Epithelial cell of proximal tubule (primary cell): ENCODE measurements around the gene STARD7. TPM values are rescaled to one million over a fixed set of nuclear protein-coding genes. Genes with fewer than 3 reads are reported as not detected.
"Not testable (repeated sequence)": the region's sequence is repeated elsewhere in the genome, so short reads cannot be mapped to it uniquely, and the experiment has no call there.

ENCODE experiments used
- DNase-seq: peaks from one replicate; pipeline ENCODE4 v3.0.0-alpha.2; 2011; ENCODE audit warnings: low read depth
- H3K4me3 ChIP-seq: 2 replicates; pipeline ENCODE4 v1.5.1; 2011; ENCODE audit warnings: low read depth, mild to moderate bottlenecking, low read length
- total RNA-seq: library from RNA; depleted of rRNA; stranded (reverse); fragments of >200 nt; gene quantifications from 2 replicates; pipeline ENCODE4 v1.2.3, GENCODE V29; 2015
- TF ChIP-seq, protein P1 (sequence below): conservative IDR thresholded peaks from 2 replicates; pipeline ENCODE4 v1.5.1; 2012; ENCODE audit warnings: low read depth, mild to moderate bottlenecking, low read length

STARD7 gene
- total RNA-seq, 1 donor from 2014 or later = 99.2 TPM

DNA sequence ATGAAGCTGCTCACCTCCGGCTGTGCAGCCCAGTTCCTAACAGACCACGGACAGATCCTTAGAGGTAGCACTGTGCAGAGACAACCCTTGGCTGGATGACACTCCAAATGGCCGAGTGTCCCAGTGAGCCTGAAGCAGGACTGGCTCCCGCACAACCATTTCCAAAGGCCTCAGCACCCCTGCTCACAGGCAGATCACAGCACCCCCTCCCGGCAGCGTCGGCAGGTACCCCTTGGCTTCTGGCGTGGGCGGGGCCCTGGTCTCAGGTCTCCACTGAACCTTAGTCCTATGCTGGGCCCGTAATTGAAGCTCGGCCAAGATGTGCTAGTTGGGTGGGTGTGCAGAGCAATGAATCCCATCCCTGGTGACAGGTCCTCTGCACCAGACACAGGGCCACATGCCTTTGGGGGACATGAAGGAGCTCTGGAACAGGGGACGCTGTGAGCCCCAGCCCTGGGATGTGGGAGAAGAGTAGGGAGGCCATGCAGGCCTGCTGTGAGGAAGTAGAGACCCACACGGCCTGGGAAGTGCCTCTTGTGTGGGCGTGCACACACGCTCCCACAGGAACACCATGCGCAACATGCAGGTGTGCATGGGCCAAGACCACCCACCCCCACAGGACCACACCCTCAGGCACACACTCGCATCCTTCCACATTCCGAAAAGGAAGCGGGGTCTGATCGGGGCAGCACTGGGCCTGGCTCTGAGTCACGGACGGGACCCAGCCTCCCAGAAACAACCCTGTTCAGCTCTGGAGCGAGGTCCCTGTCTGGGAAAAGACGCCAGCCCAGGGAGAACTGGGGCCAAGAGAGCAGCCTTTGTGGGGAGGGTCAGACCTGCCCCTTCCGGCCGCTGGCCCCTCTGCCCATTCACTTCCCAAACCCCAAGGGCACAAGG, 66.2 kb downstream of the STARD7 start:
- no peak for DNase-seq
- no peak overlapping the region for H3K4me3 ChIP-seq
- TF ChIP-seq, protein P1, sequence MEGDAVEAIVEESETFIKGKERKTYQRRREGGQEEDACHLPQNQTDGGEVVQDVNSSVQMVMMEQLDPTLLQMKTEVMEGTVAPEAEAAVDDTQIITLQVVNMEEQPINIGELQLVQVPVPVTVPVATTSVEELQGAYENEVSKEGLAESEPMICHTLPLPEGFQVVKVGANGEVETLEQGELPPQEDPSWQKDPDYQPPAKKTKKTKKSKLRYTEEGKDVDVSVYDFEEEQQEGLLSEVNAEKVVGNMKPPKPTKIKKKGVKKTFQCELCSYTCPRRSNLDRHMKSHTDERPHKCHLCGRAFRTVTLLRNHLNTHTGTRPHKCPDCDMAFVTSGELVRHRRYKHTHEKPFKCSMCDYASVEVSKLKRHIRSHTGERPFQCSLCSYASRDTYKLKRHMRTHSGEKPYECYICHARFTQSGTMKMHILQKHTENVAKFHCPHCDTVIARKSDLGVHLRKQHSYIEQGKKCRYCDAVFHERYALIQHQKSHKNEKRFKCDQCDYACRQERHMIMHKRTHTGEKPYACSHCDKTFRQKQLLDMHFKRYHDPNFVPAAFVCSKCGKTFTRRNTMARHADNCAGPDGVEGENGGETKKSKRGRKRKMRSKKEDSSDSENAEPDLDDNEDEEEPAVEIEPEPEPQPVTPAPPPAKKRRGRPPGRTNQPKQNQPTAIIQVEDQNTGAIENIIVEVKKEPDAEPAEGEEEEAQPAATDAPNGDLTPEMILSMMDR = peak; percentile 7

DNA sequence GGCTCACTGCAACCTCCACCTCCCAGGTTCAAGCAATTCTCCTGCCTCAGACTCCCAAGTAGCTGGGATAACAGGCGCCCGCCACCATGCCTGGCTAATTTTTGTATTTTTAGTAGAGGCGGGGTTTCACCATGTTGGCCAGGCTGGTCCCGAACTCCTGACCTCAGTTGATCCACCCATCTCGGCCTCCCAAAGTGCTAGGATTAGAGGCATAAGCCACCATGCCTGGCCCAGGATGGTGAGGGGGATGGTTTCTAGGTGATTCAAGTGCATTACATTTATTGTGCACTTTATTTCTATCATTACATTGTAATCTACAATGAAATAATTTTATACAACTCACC, 67.0 kb downstream of the STARD7 start:
- not testable (repeated sequence) for H3K4me3 ChIP-seq, DNase-seq

DNA sequence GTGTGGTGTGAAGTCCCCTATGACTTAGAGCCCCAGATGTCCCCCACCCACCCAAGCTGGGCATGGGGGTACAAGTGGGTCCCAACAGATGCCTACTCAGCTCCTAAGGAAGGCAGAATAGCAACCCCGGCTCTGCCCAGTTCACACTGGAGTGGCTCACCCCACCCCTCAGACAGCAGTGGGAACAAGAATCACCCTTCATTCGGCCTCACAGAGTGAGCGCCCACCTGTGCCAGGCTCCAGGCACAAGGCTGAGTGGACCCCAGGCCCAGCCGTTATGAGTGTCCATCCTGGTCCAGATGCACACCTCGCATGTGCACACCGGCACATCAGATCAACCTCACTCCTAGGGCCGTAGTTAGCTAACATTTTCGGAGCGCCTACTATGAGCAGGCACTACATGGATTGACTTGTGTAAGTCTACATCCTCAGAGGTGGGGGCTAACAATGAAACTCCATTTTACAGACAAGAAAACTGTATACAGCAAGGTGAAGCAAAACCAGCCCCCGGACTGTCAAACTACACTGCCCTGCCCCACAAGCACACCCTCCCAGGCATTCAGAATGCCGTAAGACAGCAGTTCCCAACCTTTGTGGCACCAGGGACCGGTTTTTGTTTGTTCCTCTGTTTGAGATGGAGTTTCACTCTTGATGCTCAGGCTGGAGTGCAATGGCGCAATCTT, 67.5 kb downstream of the STARD7 start:
- H3K4me3 ChIP-seq = no peak overlapping the region
- TF ChIP-seq, protein P1 = no peak
- DNase-seq = no peak

DNA sequence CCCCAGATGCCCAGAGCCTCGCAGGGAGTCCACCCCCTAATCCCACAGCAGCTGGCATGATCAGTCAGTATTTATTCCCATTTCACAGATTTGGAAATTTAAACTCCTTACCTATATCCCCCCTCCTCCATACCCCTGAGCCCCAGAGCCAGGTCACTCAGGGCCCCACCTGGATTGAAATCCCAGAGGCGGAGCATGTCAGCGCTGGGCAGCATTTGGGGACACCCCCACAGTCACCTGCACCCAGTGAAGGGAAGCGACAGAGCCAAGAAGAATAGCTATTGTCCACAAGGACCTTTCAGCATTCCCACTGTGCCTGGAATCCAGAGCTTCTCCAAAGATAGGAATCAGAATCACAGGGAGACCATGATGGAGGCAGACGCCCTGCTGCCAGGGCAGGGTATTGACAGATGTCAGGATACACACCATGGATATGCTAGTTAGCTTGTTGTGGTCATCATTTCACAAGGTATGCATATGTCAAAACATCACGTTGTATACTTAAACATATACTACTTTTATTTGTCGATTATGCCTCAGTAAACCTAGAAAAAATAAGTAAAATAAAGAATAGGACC, 69.4 kb downstream of the STARD7 start:
- H3K4me3 ChIP-seq = no peak overlapping the region
- TF ChIP-seq, protein P1 = no peak
- DNase-seq = no peak

DNA sequence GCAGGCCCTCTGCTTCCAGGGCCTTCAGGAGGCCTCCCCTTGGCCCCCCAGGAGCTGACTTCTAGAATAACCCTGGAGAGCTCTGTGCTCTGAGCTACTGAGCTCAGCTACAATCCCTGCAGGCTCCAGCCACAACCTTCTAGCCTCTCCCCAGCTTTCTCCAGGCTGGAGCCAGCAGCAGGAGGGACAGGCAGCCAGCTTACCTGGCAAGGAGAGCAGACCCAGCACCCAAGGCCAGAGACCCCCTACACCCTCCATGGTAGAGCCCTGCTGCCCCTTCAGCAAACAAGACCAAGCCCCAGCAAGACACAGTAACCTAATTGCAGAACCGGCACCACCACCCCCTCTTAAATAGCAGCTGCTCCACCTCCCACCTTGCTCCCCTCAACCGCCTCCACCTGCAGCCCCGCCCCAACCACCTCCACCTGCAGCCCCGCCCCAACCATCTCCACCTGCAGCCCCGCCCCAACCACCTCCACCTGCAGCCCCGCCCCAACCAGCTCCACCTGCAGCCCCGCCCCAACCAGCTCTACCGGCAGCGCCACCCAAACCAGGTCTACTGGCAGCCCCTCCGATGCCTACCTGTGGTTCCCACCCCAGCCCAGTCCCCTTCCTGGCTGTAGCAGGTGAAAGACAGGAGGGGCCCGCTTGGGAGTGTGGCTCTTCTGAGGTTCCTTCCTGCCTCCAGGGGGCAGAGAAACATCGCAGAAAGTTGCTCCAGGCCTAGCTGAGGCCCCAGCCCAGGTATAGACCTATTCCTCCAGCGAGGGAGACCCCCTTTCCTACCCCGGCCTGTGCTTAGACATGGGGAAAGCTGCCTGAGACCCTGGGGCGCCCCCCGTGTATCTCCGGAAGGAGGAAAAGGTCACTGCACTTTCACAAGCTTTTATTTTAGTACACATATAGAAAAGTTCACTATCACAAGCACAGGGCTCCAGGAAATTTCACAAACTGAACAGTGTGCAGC, 70.2 kb downstream of the STARD7 start, which contains the start of gene ASTL:
Gene ASTL (minus strand): TSS at position 324 of the 967 bp plus-strand sequence. CDS start 66 bp downstream, at position 258.
- H3K4me3 ChIP-seq = no peak within 1 kb of the TSS
- TF ChIP-seq, protein P1 = peak; percentile 66
- no peak for DNase-seq

DNA sequence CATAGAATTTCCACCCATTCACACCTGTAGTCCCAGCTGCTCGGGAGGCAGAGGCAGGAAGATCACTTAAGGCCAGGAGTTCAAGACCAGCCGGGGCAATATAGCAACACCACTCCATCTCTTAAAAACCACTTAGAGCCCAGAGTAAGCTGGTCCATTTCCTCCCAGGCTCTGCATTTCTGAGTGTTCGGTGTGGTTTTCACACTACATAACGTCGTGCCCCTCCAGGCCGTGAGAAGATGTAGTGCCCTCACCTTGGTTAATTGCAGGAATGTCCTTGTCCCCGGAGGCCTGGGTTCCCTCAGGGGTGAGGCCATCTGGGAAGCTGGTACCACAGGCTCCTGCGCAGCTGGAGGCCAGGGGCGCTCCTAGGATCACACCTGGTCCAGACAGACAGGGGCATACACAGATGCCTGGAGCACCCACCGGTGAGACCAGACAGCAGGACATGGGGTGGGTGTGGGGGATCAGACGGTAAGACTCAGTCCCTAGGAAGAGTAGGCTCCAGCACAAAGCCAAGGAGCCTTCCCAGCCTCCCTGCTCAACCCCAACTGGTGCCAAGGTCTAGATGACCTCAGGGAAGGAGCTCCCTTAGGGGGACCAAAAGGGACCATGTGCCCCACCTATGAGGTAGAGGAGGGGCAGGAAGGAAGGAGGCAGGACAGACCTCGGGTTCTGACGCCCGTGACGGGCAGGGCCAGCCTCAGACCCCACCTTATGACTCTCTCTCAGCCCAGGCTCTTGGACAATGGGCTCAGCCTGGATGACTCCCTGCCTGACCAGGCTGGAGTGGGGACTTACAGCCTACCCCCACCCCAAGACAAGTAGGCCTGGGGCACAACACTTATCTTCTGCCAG, 71.1 kb downstream of the STARD7 start:
- no peak for DNase-seq
- H3K4me3 ChIP-seq = no peak overlapping the region
- TF ChIP-seq, protein P1 = no peak
